Esophagus squamous epithelium (tissue), 5 donors: ENCODE data around the gene NDUFA12. TPM values are rescaled to one million over a fixed set of nuclear protein-coding genes. Genes with fewer than 3 reads are reported as not detected.
"Not testable (repeated sequence)": the region's sequence is repeated elsewhere in the genome, so short reads cannot be mapped to it uniquely, and the experiment has no call there.

Source experiments
- DNase-seq: peaks from one replicate; lab custom pipeline; 2025; lab: John Stamatoyannopoulos, UW
- H3K27ac ChIP-seq, 4 donors: fragments of 200-600 bp; sonication (generic); one replicate each; pipeline ENCODE4 v1.5.1; 2016 to 2019; ENCODE audit warnings: mild to moderate bottlenecking in 1 of 4
- H3K27me3 ChIP-seq, 4 donors: fragments of 200-600 bp; sonication (generic); 1 replicate in 3 of 4; 2 replicates in 1 of 4; pipeline versions ENCODE4 v1.5.1 to v1.6.0; 2017 to 2021; ENCODE audit warnings: antibody characterized with exemption in 1 of 4
- H3K36me3 ChIP-seq, 3 donors: fragments of 200-600 bp; sonication (generic); one replicate each; pipeline ENCODE4 v1.5.1; 2016 to 2019
- H3K4me1 ChIP-seq, 3 donors: fragments of 200-600 bp; sonication (generic); one replicate each; pipeline ENCODE4 v1.5.1; 2017 to 2019
- H3K4me3 ChIP-seq, 4 donors: fragments of 200-600 bp; sonication (generic); 1 replicate in 3 of 4; 2 replicates in 1 of 4; pipeline ENCODE4 v1.5.1; 2016 to 2019; ENCODE audit warnings: mild to moderate bottlenecking in 2 of 4, moderate library complexity in 1 of 4
- H3K9me3 ChIP-seq, 3 donors: fragments of 200-600 bp; sonication (generic); one replicate each; pipeline ENCODE4 v1.5.1; 2016 to 2019
- POLR2A ChIP-seq, 4 donors: fragments of 450-650 bp; IDR thresholded peaks; one replicate each; pipeline ENCODE4 v1.6.1; 2017; ENCODE audit warnings: antibody characterized with exemption in 4 of 4, mild to moderate bottlenecking in 4 of 4, moderate library complexity in 3 of 4
- WGBS, 2 donors: methylation state at CpG; one replicate each; pipeline ENCODE4 v1.1.5; 2018; 5-methylcytosine and 5-hydroxymethylcytosine counted together
- intact Hi-C: fragments of 100-400 bp; cut with DNase I; formaldehyde crosslinking; loops from one replicate; pipeline ENCODE4 v1.15.0; 2022
- total RNA-seq, 4 donors: library from RNA; depleted of rRNA; stranded (reverse); fragments of >200 nt; gene quantifications; one replicate each; pipeline ENCODE4 v1.1.0, GENCODE V29; 2016
- TF ChIP-seq, protein P1 (sequence below), 6 experiments: fragments of 450-650 bp in 4 of 6; fragments of 200-600 bp in 2 of 6; sonication (generic) in 2 of 6; IDR thresholded peaks; one replicate each; pipeline ENCODE4 v1.5.1; 2016 to 2019; ENCODE audit warnings: antibody characterized with exemption in 6 of 6, mild to moderate bottlenecking in 4 of 6, moderate library complexity in 4 of 6
- donor health status: DM: yes; HTN: yes; CAD: no.

NDUFA12 gene
- total RNA-seq, 4 donors from 2014 or later = 86.1 to 163 (median 97.6) TPM

DNA sequence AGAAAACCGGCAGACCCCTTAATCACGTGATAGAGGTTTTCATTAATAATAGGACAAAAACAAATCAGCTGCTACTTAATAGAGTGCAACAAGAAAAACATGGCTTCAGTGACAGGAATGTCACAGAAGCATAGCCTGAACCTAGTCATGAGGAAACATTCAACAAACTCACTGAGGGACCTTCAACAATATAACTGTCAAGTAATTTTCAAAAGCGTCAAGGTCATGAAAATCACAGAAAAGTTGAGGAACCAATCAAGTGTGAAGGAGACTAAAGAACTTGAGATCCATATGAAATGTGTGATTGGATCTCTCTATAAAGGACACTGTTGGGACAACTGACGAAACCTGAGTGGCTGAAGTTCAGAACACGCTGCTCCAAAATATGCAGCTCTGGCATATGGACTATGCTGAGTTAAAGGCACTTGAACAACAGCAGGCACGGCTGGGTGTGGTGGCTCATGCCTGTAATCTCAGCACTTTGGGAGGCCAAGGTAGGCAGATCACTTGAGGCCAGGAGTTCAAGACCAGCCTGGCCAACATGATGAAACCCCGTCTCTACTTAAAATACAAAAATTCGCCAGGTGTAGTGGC lies 16.3 kb downstream of the NDUFA12 start:
- H3K27me3 ChIP-seq = no peaks in the 10 kb centered on the region
- no peak overlapping the region for H3K4me3 ChIP-seq
- intact Hi-C loops = no loop called here
- H3K27ac ChIP-seq = no peak overlapping the region
- WGBS, 2 donors = 85 to 93% methylated on average over 8 of the region's 8 CpGs
- TF ChIP-seq, protein P1, sequence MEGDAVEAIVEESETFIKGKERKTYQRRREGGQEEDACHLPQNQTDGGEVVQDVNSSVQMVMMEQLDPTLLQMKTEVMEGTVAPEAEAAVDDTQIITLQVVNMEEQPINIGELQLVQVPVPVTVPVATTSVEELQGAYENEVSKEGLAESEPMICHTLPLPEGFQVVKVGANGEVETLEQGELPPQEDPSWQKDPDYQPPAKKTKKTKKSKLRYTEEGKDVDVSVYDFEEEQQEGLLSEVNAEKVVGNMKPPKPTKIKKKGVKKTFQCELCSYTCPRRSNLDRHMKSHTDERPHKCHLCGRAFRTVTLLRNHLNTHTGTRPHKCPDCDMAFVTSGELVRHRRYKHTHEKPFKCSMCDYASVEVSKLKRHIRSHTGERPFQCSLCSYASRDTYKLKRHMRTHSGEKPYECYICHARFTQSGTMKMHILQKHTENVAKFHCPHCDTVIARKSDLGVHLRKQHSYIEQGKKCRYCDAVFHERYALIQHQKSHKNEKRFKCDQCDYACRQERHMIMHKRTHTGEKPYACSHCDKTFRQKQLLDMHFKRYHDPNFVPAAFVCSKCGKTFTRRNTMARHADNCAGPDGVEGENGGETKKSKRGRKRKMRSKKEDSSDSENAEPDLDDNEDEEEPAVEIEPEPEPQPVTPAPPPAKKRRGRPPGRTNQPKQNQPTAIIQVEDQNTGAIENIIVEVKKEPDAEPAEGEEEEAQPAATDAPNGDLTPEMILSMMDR (IDR thresholded peaks at IDR 0.05) = no peak
- TF ChIP-seq POLR2A (IDR thresholded peaks at IDR 0.05) = no peak
- H3K9me3 ChIP-seq = no peaks in the 10 kb centered on the region
- no peaks in the 10 kb centered on the region for H3K4me1 ChIP-seq
- peaks cover 0 to 58% (median 0%) of the 10 kb centered on the region in 3 donors for H3K36me3 ChIP-seq
- no peak for DNase-seq

DNA sequence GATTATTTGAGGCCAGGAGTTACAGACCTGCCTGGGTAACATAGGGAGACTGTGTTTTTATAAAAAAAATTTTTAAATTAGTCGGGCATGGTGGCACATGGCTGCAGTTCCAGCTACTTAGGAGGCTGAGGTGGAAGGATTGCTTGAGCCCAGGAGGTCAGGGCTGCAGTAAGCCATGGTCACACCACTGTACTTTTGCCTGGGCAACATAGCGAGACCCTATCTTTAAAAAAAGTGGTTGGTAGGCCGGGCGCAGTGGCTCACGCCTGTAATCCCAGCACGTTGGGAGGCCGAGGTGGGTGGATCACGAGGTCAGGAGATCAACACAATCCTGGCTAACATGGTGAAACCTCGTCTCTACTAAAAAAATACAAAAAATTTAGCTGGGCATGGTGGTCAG lies 18.4 kb downstream of the NDUFA12 start:
- H3K36me3 ChIP-seq = peaks cover 0 to 38% (median 0%) of the 10 kb centered on the region in 3 donors
- H3K4me1 ChIP-seq, H3K27ac ChIP-seq, H3K9me3 ChIP-seq, H3K4me3 ChIP-seq, DNase-seq, H3K27me3 ChIP-seq, intact Hi-C loops: not testable (repeated sequence)
- WGBS, 2 donors = 74 to 83% methylated on average over 8 to 9 of the region's 9 CpGs

DNA sequence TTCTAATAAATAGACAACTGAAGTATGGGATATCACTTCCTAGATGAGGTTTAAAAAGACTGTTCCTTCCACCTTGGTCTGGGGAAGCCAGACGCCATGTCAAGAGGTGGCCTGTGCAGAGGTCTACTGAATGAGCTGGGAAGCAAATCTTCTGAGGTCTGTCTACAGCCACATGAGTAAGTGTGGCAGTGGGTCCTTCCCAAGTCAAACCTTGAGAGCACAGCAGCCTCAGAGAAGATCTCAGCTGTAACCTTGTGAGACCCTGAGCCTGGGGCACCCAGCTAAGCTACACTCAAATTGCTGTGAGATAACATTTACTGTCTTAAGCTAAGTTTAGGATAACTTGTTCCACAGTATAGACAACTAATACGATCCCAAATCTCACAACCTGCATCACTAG lies 20.2 kb downstream of the NDUFA12 start:
- peaks cover 0 to 22% (median 0%) of the 10 kb centered on the region in 3 donors for H3K36me3 ChIP-seq
- H3K4me3 ChIP-seq = no peak overlapping the region
- WGBS, 2 donors = 94 to 100% methylated on average over 2 of the region's 2 CpGs
- H3K27ac ChIP-seq = no peak overlapping the region
- H3K27me3 ChIP-seq = no peaks in the 10 kb centered on the region
- intact Hi-C loops = no loop called here
- H3K9me3 ChIP-seq = no peaks in the 10 kb centered on the region
- H3K4me1 ChIP-seq = peaks cover 0 to 9% (median 0%) of the 10 kb centered on the region in 3 donors
- no peak for DNase-seq
- TF ChIP-seq, protein P1 (IDR thresholded peaks at IDR 0.05) = no peak
- no peak for TF ChIP-seq POLR2A (IDR thresholded peaks at IDR 0.05)

DNA sequence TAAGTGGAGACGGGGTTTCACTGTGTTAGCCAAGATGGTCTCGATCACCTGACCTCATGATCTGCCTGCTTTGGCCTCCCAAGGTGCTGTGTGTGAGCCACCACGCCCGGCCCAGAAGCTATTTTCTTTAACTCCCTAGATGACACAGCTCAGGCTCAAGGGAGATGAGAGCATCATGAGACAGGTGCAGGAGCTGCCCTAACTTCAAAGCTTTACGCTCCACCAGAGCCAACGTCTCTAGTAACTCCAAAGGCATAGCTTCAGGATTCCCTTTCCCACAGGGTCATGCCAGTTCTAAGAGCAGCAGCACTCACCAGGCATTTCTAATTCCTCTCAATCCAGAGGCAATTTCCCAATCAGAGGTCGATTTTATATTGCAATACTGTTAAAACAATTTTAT lies 21.0 kb downstream of the NDUFA12 start:
- Histone ChIP-seq H3K36me3 (peaks cover 0 to 19% (median 0%) of the 10 kb centered on the region in 3 donors), H3K27me3 (no peaks in the 10 kb centered on the region), H3K9me3 (no peaks in the 10 kb centered on the region), H3K4me1 (peaks cover 0 to 9% (median 0%) of the 10 kb centered on the region in 3 donors), H3K27ac (no peak overlapping the region), H3K4me3 (no peak overlapping the region)
- DNase-seq = no peak
- 70 to 75% methylated on average over 6 to 7 of the region's 7 CpGs for WGBS, 2 donors
- TF ChIP-seq, protein P1 (IDR thresholded peaks at IDR 0.05) = no peak
- TF ChIP-seq POLR2A (IDR thresholded peaks at IDR 0.05) = no peak
- intact Hi-C loops = no loop called here

DNA sequence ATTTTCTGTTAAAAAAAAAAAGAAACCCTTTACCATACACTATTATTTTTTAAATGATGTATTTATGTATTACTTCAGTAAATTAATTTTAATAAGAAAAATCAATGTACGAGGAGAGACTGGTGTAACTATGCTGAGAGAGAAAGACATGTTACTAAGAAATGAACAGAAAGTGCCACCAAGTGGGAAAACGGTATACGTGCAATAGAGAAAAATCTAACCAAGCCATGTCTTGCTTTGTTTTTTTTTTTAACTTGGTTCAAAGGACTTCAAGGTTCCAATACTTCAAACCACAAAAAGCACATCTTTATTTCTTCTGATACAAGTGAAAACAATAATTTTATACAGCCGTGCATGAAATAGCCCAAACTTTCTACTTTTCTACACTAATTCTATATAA lies 22.9 kb downstream of the NDUFA12 start:
- no peak for TF ChIP-seq POLR2A (IDR thresholded peaks at IDR 0.05)
- TF ChIP-seq, protein P1 (IDR thresholded peaks at IDR 0.05) = peak in 1 of 6 experiments; percentile 11
- Histone ChIP-seq H3K27ac (no peak overlapping the region), H3K27me3 (no peaks in the 10 kb centered on the region), H3K9me3 (no peaks in the 10 kb centered on the region), H3K36me3 (peaks cover 0 to 22% (median 0%) of the 10 kb centered on the region in 3 donors), H3K4me3 (no peak overlapping the region), H3K4me1 (peaks cover 0 to 9% (median 0%) of the 10 kb centered on the region in 3 donors)
- 44 to 66% methylated on average over 4 of the region's 4 CpGs for WGBS, 2 donors
- no peak for DNase-seq
- intact Hi-C loops = no loop called here
